Measurements from ENCODE around the gene ZSCAN5B. TPM values are rescaled to one million over a fixed set of nuclear protein-coding genes. Genes with fewer than 3 reads are reported as not detected.

The ZSCAN5B gene
- total RNA-seq, 1 experiment from 2014 or later, result not detected

DNA sequence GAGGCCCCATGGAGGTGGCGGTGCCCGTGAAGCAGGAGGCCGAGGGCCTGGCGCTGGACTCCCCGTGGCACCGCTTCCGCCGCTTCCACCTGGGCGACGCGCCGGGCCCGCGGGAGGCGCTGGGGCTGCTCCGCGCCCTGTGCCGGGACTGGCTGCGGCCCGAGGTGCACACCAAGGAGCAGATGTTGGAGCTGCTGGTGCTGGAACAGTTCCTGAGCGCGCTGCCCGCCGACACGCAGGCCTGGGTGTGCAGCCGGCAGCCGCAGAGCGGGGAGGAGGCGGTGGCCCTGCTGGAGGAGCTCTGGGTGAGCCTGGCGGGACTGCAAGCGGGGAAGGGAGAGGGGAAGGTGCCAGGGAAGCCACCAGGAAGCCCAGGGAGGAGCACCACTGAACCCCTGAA, 50.7 kb downstream of the ZSCAN5B start (continued):
- TF ChIP-seq, protein P1, sequence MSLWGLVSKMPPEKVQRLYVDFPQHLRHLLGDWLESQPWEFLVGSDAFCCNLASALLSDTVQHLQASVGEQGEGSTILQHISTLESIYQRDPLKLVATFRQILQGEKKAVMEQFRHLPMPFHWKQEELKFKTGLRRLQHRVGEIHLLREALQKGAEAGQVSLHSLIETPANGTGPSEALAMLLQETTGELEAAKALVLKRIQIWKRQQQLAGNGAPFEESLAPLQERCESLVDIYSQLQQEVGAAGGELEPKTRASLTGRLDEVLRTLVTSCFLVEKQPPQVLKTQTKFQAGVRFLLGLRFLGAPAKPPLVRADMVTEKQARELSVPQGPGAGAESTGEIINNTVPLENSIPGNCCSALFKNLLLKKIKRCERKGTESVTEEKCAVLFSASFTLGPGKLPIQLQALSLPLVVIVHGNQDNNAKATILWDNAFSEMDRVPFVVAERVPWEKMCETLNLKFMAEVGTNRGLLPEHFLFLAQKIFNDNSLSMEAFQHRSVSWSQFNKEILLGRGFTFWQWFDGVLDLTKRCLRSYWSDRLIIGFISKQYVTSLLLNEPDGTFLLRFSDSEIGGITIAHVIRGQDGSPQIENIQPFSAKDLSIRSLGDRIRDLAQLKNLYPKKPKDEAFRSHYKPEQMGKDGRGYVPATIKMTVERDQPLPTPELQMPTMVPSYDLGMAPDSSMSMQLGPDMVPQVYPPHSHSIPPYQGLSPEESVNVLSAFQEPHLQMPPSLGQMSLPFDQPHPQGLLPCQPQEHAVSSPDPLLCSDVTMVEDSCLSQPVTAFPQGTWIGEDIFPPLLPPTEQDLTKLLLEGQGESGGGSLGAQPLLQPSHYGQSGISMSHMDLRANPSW (CRISPR knock-in tag; conservative IDR thresholded peaks at IDR 0.05; ENCODE audit: low read depth), result no peak

DNA sequence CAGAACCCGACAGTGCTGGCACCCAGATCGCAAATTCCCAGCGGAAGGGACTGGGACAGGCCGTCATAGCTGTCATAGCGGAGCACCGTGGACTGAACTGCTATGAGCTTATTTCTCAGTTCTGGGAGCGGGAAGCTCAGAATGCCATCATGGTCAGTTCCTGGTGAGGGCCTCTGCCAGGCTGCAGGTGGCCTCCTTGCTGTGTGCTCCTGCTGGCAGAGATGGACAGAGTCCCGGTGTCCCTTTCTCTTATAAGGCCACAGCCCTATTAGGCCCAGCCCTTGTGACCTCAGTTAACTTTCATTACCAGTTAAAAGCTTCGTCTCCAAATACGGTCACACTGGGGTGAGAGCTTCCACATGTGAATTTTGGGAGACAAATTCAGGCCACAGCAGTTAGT, 51.9 kb downstream of the ZSCAN5B start:
- H3K9me3 Mint-ChIP-seq, result peaks cover 7% of the 10 kb centered on the region
- TF ChIP-seq, protein P2, sequence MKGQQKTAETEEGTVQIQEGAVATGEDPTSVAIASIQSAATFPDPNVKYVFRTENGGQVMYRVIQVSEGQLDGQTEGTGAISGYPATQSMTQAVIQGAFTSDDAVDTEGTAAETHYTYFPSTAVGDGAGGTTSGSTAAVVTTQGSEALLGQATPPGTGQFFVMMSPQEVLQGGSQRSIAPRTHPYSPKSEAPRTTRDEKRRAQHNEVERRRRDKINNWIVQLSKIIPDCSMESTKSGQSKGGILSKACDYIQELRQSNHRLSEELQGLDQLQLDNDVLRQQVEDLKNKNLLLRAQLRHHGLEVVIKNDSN (CRISPR knock-in tag; IDR thresholded peaks at IDR 0.05), result no peak
- TF ChIP-seq SP1 (CRISPR knock-in tag; conservative IDR thresholded peaks at IDR 0.05) (no peak), RORB (CRISPR knock-in tag; IDR thresholded peaks at IDR 0.05) (no peak)
- peaks cover 29% of the 10 kb centered on the region for H3K36me3 Mint-ChIP-seq
- no peak overlapping the region for H3K4me3 Mint-ChIP-seq
- DNase-seq (ENCODE audit: low spot score) (no peak), ATAC-seq (no peak)
- peaks cover 2% of the 10 kb centered on the region; the same call in 1 of the 2 replicates for H3K27me3 Mint-ChIP-seq (ENCODE audit: low read depth)
- ChIA-PET CTCF (interaction anchor here (1.2 to 1.8 kb wide), 2 partner anchors 8 to 79 kb away, joined by 4 to 12 read pairs; no protein-coding TSS in a partner anchor), POLR2A (no interaction called here)
- peaks cover 8% of the 10 kb centered on the region; the same call in 1 of the 2 replicates for H3K4me1 Mint-ChIP-seq
- no peak overlapping the region for H3K27ac Mint-ChIP-seq

DNA sequence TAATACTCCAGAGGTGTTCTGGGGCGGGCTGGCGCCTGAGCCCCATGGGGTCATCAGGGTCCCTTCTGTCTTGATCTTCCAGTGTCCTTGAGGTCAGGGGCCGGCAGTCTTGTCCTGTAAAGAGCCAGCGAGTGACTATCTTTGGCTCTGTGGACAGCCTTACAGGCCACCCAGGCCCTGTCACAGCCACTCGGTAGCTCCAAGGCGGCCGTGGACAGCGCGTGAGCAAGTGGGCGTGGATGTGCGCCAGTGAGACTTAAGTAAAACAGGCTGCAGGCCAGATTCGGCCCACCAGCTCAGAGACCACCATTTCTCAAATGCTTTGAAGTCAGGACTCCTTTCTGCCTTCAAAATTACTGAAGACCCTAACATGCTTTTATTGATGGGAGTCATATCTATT, 52.8 kb downstream of the ZSCAN5B start:
- ATAC-seq (no peak), DNase-seq (ENCODE audit: low spot score) (no peak)
- Mint-ChIP-seq H3K4me1 (peaks cover 14% of the 10 kb centered on the region), H3K27me3 (ENCODE audit: low read depth) (peaks cover 3% of the 10 kb centered on the region; the same call in 1 of the 2 replicates), H3K4me3 (no peak overlapping the region), H3K9me3 (peaks cover 7% of the 10 kb centered on the region), H3K36me3 (peaks cover 22% of the 10 kb centered on the region), H3K27ac (no peak overlapping the region)
- ChIA-PET POLR2A (no interaction called here), CTCF (interaction anchor here (1.2 to 1.8 kb wide), 2 partner anchors 9 to 79 kb away, joined by 4 to 12 read pairs; no protein-coding TSS in a partner anchor)
- no peak for TF ChIP-seq TEAD4 (CRISPR knock-in tag; IDR thresholded peaks at IDR 0.05)
- no peak for TF ChIP-seq EMX1 (CRISPR knock-in tag; IDR thresholded peaks at IDR 0.05)
- no peak for TF ChIP-seq JUN (CRISPR knock-in tag; IDR thresholded peaks at IDR 0.05)
- TF ChIP-seq, protein P3, sequence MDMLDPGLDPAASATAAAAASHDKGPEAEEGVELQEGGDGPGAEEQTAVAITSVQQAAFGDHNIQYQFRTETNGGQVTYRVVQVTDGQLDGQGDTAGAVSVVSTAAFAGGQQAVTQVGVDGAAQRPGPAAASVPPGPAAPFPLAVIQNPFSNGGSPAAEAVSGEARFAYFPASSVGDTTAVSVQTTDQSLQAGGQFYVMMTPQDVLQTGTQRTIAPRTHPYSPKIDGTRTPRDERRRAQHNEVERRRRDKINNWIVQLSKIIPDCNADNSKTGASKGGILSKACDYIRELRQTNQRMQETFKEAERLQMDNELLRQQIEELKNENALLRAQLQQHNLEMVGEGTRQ (CRISPR knock-in tag; IDR thresholded peaks at IDR 0.05), result no peak
- TF ChIP-seq TCF7 (CRISPR knock-in tag; IDR thresholded peaks at IDR 0.05; ENCODE audit: low read depth), result no peak

DNA sequence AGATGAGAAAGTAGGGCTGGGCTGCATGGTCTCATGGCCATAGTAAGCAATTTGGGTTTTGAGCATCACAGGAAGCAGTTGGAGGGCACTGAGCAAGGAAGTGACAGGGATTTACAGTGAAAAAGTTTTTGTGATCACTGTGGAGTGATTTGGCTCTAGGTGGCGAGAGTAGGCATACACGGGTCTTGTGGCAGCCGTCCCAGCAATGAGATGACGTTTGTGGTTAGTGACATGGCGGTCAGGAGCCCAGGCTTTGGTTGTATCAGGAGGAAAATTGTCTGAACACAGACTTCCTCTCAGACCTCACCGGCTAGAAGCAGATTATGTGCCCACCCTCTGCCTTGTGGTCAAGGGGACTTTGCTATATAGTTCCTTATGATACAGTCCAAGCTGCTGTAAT, 53.2 kb downstream of the ZSCAN5B start:
- CTCF ChIA-PET, result interaction anchor here (1.2 kb wide), 1 partner anchor 78 kb away, joined by 4 read pairs; no protein-coding TSS in a partner anchor
- H3K27me3 Mint-ChIP-seq (ENCODE audit: low read depth), result peaks cover 3% of the 10 kb centered on the region; the same call in 1 of the 2 replicates
- peaks cover 4% of the 10 kb centered on the region; the same call in 1 of the 2 replicates for H3K9me3 Mint-ChIP-seq
- DNase-seq (ENCODE audit: low spot score) (no peak), ATAC-seq (no peak)
- H3K36me3 Mint-ChIP-seq, result peaks cover 18% of the 10 kb centered on the region
- peaks cover 18% of the 10 kb centered on the region for H3K4me1 Mint-ChIP-seq
- no peak overlapping the region for H3K4me3 Mint-ChIP-seq
- POLR2A ChIA-PET, result no interaction called here
- no peak overlapping the region for H3K27ac Mint-ChIP-seq
- no peak for TF ChIP-seq PRDM15 (CRISPR knock-in tag; IDR thresholded peaks at IDR 0.05)
- TF ChIP-seq, protein P4, sequence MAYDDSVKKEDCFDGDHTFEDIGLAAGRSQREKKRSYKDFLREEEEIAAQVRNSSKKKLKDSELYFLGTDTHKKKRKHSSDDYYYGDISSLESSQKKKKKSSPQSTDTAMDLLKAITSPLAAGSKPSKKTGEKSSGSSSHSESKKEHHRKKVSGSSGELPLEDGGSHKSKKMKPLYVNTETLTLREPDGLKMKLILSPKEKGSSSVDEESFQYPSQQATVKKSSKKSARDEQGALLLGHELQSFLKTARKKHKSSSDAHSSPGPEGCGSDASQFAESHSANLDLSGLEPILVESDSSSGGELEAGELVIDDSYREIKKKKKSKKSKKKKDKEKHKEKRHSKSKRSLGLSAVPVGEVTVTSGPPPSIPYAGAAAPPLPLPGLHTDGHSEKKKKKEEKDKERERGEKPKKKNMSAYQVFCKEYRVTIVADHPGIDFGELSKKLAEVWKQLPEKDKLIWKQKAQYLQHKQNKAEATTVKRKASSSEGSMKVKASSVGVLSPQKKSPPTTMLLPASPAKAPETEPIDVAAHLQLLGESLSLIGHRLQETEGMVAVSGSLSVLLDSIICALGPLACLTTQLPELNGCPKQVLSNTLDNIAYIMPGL (CRISPR knock-in tag; IDR thresholded peaks at IDR 0.05), result no peak
- TF ChIP-seq ZNF263 (CRISPR knock-in tag; IDR thresholded peaks at IDR 0.05; ENCODE audit: low read depth), result no peak
- no peak for TF ChIP-seq ZBTB21 (CRISPR knock-in tag; IDR thresholded peaks at IDR 0.05; ENCODE audit: borderline replicate concordance)
- TF ChIP-seq ATF2 (CRISPR knock-in tag; IDR thresholded peaks at IDR 0.05; ENCODE audit: borderline replicate concordance, low read depth), result no peak
- no peak for TF ChIP-seq ZNF317 (CRISPR knock-in tag; IDR thresholded peaks at IDR 0.05; ENCODE audit: borderline replicate concordance, low read depth)
- TF ChIP-seq, protein P5, sequence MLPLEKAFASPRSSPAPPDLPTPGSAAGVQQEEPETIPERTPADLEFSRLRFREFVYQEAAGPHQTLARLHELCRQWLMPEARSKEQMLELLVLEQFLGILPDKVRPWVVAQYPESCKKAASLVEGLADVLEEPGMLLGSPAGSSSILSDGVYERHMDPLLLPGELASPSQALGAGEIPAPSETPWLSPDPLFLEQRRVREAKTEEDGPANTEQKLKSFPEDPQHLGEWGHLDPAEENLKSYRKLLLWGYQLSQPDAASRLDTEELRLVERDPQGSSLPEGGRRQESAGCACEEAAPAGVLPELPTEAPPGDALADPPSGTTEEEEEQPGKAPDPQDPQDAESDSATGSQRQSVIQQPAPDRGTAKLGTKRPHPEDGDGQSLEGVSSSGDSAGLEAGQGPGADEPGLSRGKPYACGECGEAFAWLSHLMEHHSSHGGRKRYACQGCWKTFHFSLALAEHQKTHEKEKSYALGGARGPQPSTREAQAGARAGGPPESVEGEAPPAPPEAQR (CRISPR knock-in tag; IDR thresholded peaks at IDR 0.05), result no peak
- TF ChIP-seq NFYB (CRISPR knock-in tag; conservative IDR thresholded peaks at IDR 0.05; ENCODE audit: low read depth), result no peak
- no peak for TF ChIP-seq NR2C2 (CRISPR knock-in tag; IDR thresholded peaks at IDR 0.05)

Measured in WTC11 (cell line).